ENCODE measurements around the gene PPP1R37.

DNA sequence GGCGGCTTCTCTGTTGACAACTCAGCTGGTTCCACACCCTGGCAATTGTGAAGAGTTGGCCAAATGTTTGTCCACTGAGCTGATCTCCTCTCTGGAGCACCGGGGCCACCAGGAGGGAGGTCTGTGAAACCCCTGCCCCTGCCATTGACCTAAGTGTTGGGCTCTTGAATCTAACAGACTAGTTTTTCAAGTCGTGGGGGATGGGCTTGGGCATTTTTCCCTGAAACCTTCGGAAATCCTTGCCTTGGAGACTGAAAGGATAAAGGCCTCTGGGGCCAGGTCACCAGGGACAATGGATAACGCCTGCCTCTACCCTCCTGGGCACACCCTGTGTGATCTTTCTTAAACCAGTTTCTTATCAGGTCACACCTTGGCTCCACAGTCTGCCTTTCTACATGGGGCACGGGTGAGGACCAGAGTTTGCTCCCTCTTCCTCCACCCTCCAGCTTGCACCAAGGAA, 13.0 kb upstream of the PPP1R37 start:
- no peak for TF ChIP-seq SIX5 (IDR thresholded peaks at IDR 0.05; ENCODE audit: low read depth, low read length)
- TF ChIP-seq, protein P1, sequence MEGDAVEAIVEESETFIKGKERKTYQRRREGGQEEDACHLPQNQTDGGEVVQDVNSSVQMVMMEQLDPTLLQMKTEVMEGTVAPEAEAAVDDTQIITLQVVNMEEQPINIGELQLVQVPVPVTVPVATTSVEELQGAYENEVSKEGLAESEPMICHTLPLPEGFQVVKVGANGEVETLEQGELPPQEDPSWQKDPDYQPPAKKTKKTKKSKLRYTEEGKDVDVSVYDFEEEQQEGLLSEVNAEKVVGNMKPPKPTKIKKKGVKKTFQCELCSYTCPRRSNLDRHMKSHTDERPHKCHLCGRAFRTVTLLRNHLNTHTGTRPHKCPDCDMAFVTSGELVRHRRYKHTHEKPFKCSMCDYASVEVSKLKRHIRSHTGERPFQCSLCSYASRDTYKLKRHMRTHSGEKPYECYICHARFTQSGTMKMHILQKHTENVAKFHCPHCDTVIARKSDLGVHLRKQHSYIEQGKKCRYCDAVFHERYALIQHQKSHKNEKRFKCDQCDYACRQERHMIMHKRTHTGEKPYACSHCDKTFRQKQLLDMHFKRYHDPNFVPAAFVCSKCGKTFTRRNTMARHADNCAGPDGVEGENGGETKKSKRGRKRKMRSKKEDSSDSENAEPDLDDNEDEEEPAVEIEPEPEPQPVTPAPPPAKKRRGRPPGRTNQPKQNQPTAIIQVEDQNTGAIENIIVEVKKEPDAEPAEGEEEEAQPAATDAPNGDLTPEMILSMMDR (IDR thresholded peaks at IDR 0.05; ENCODE audit: control extremely low read depth in 1 of 3, insufficient read depth in 1 of 3, low read depth in 1 of 3, low read length in 3 of 3): no peak
- TF ChIP-seq PHF8 (conservative IDR thresholded peaks at IDR 0.05; ENCODE audit: low read depth, low read length): no peak
- no peak; a peak in 1 of 3 replicates for TF ChIP-seq POLR2A (IDR thresholded peaks at IDR 0.05; ENCODE audit: control extremely low read depth in 1 of 2, low read depth in 2 of 2, low read length in 2 of 2)
- no peak for TF ChIP-seq HDAC2 (IDR thresholded peaks at IDR 0.05; ENCODE audit: borderline replicate concordance in 1 of 2, low read depth in 2 of 2, low read length in 2 of 2)
- no peak for TF ChIP-seq TCF12 (IDR thresholded peaks at IDR 0.05; ENCODE audit: low read depth, low read length)
- TF ChIP-seq POLR2AphosphoS5 (IDR thresholded peaks at IDR 0.05; ENCODE audit: low read depth, low read length): no peak
- TF ChIP-seq CEBPB (IDR thresholded peaks at IDR 0.05; ENCODE audit: low read depth, low read length): no peak
- TF ChIP-seq GABPA (IDR thresholded peaks at IDR 0.05; ENCODE audit: borderline replicate concordance, insufficient read depth, low read length): no peak
